Right ventricle myocardium inferior (tissue), 1 donor: Measurements from ENCODE around the gene HMGN3. TPM values are rescaled to one million over a fixed set of nuclear protein-coding genes. Genes with fewer than 3 reads are reported as not detected.
A peak's percentile ranks its signal among the peaks of the same experiment; 100 is the strongest.
"Not testable (repeated sequence)": the region's sequence is repeated elsewhere in the genome, so short reads cannot be mapped to it uniquely, and the experiment has no call there.

ENCODE experiments used
- ATAC-seq: fragments of 200-7000 bp; cut with Tn5 transposase; one replicate; pipeline ENCODE4 v1.9.1; 2020; ENCODE audit warnings: mild to moderate bottlenecking, moderate library complexity
- DNase-seq: peaks from one replicate; pipeline ENCODE4 v3.0.0; 2021; ENCODE audit errors: missing footprints
- intact Hi-C: fragments of 100-400 bp; cut with DNase I; formaldehyde crosslinking; loops from one replicate; pipeline ENCODE4 v1.11.0; 2022
- long read RNA-seq: library from polyadenylated mRNA; unstranded; transcript quantifications from one replicate; pipeline ENCODE4 v2.0.0, GENCODE V29; 2021
- total RNA-seq: library from RNA; stranded (reverse); fragmentation: NEBNext Ultra II Directional; extraction: Animal tissue kit (Norgen Biotek cat#: 25700); gene quantifications from one replicate; pipeline ENCODE4 v1.2.1, GENCODE V29; 2021
- donor health status: DM: no; HTN: yes; CAD: no; lungs with severe emphysema.

HMGN3 gene
- total RNA-seq: 153 TPM
- long read RNA-seq, transcript HMGN3-202 (6 exons, 872 nt): minor isoform, 7 of 99 reads
- long read RNA-seq, transcript HMGN3-201 (6 exons, 831 nt): major isoform, 17 of 99 reads
- long read RNA-seq, partial matches to known transcripts: 8 of 99 reads
- long read RNA-seq, other reads (novel, unspliced or antisense): 66 of 99 reads

- peak; percentile 98 for DNase-seq
- intact Hi-C loops: loop anchor here (1.0 to 10.0 kb wide), 4 partner anchors 156 to 370 kb away; partner anchors contain the start of genes IRAK1BP1, LCA5 and PHIP
- peak; percentile 98 for ATAC-seq
Measured at GRCh38 chr6:79234150-79235022, at the start of gene HMGN3. Gene HMGN3 (minus strand): TSS chr6:79234682.

- ATAC-seq: no peak
- intact Hi-C loops: no loop called here
- DNase-seq: no peak
Measured at GRCh38 chr6:79280756-79281155, 46.3 kb upstream of the HMGN3 start.

DNA sequence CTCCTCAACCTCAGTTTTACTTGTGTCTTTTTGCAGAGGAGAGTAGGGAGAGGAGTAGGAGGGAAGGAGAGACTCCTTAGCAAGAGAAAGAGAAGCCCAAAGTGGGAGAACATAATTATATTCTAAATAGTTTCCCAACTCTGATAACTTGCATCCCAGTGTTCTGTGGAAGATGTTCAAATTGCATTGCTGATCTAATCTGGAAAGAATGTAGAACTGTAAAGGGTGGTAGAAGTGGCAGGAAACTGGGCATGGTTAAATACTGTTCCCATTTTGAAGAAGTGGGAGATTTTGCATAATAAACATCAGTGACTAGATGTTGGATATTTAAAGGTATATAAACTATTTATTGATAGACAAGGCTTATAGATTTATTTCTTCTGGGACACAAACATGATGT is 42.6 kb upstream of the HMGN3 start:
- no peak for DNase-seq
- no peak for ATAC-seq
- intact Hi-C loops: no loop called here

DNA sequence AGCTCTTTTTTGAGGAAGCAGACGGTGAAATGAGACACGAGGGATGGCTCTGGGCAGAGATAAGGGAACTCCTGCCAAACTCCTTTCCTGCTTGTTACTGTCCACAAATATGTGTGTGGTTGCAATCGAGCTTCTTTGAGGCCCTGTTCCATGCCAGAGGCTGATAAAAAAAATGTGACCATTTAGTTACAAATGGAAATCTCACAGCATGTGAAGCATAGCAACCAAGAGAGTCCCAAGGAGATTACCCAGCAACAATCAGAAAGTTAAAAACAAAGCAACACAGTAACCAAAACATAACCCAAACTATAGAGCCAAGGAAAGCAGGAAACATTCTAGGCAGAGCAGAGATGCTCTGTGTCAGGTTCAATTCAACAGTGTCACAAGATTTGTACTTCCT is 35.4 kb upstream of the HMGN3 start:
- peak; percentile 91 for ATAC-seq
- DNase-seq: no peak
- intact Hi-C loops: no loop called here

DNA sequence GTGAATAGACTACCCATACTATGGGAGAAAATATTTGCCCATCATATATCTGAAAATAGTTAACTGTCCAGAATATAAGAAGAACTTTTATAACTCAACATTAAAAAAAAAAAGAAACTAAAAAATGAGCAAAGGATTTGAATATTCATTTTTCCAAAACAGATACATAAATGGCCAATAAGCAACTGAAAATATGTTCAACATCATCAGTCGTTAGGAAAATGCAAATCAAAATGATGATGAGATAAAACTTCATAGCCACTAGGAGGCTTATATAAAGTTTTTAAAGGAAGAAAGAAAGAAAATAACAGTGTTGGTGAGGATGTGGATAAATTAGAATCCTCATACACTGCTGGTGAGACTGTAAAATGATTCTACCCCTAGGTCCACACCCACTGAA is 32.6 kb upstream of the HMGN3 start:
- DNase-seq: no peak
- intact Hi-C loops: no loop called here
- ATAC-seq: no peak

GRCh38 chr6:79266051-79266450 is 31.6 kb upstream of the HMGN3 start:
- DNase-seq (no peak), ATAC-seq (no peak)
- intact Hi-C loops: no loop called here

GRCh38 chr6:79263359-79263758 is 28.9 kb upstream of the HMGN3 start:
- intact Hi-C loops: no loop called here
- DNase-seq (no peak), ATAC-seq (no peak)

GRCh38 chr6:79261666-79262065 is 27.2 kb upstream of the HMGN3 start:
- DNase-seq: no peak
- no peak for ATAC-seq
- intact Hi-C loops: no loop called here

DNA sequence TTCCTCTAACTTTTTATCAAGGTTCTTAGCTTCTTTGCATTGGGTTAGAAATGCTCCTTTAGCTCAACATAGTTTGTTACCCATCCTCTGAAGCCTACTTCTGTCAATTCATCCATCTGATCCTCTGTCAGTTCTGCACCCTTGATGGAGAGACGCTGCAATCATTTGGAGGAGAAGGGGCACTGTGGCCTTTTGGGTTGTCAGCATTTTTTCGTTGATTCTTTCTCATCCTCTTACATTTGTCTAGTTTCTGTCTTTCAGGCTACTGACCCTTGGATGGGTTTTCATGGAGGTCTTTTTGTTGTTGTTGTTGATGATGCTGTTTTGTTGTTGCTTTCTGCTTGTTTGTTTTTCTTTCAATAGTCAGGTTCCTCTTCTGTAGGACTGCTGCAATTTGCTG is 26.3 kb upstream of the HMGN3 start:
- intact Hi-C loops: no loop called here
- no peak for DNase-seq
- ATAC-seq: no peak

GRCh38 chr6:79257381-79258205 is 23.1 kb upstream of the HMGN3 start:
- DNase-seq: no peak
- intact Hi-C loops: no loop called here
- ATAC-seq: no peak

- intact Hi-C loops, DNase-seq, ATAC-seq: not testable (repeated sequence)
Measured at GRCh38 chr6:79256770-79257169, 22.3 kb upstream of the HMGN3 start.

GRCh38 chr6:79255086-79255485 is 20.6 kb upstream of the HMGN3 start:
- ATAC-seq, intact Hi-C loops, DNase-seq: not testable (repeated sequence)

GRCh38 chr6:79250559-79250958 is 16.1 kb upstream of the HMGN3 start:
- intact Hi-C loops: no loop called here
- no peak for ATAC-seq
- no peak for DNase-seq

- ATAC-seq: peak; percentile 48
- DNase-seq: no peak
- intact Hi-C loops: no loop called here
Measured at GRCh38 chr6:79250107-79250514, 15.6 kb upstream of the HMGN3 start.

- DNase-seq (no peak), ATAC-seq (no peak)
- intact Hi-C loops: no loop called here
Measured at GRCh38 chr6:79249136-79249535, 14.7 kb upstream of the HMGN3 start.

- ATAC-seq: no peak
- DNase-seq: no peak
- intact Hi-C loops: no loop called here
Measured at GRCh38 chr6:79246891-79247290, 12.4 kb upstream of the HMGN3 start.

GRCh38 chr6:79241228-79241627 is 6.7 kb upstream of the HMGN3 start:
- DNase-seq (no peak), ATAC-seq (no peak)
- intact Hi-C loops: no loop called here

GRCh38 chr6:79240509-79240908 is 6.0 kb upstream of the HMGN3 start:
- DNase-seq (no peak), ATAC-seq (peak; percentile 78)
- intact Hi-C loops: no loop called here

DNA sequence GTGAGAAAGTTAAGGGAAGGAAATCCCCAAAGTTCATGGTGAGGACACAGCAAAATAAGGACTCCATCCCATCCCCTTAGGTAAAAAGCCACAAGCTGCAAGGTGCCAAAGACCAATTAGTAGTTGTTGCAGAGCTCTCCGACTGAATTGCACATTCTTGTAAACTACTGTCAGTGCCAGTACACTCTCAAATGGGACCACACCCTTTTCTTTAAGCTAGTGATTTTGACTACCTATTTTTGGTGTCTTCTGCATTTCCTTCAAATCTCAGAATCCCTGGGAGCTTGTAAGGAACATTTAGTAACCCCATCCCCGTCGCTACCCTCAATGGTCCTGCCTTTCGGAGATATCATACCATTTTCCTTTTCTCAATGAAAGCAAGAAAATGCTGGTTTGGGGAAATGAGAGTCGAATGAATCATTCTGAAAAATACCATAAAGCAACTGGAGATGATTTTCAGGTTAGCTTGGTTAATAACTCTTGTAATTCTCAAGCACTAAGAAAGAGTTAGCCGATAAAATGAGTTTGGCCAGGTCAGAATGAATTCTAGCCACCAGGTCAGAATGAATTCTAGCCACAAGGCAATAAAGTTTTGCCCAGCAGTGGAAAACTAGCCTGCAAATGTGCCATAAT is 5.2 kb upstream of the HMGN3 start:
- intact Hi-C loops: loop anchor here (10.0 kb wide), 2 partner anchors 305 to 375 kb away; partner anchors contain the start of gene IRAK1BP1
- ATAC-seq: no peak
- no peak for DNase-seq
